ENCODE data around the gene HMGN4. TPM values are rescaled to one million over a fixed set of nuclear protein-coding genes. Genes with fewer than 3 reads are reported as not detected.

HMGN4 gene
- total and polyA plus RNA-seq, 9 of the 15 experiments (the other 6 are each of a cell fraction or from before 2014, with no cell fraction given): 35.4 to 134 (median 94.1) TPM

- TF ChIP-seq CHD7 (IDR thresholded peaks at IDR 0.05; ENCODE audit: low read depth, low read length): no peak
- TF ChIP-seq TBL1XR1 (IDR thresholded peaks at IDR 0.05; ENCODE audit: low read length in 2 of 2): peak in 1 of 2 experiments; percentile 98; a peak in 3 of 4 replicates
- no peak for TF ChIP-seq ZNF12 (CRISPR knock-in tag; IDR thresholded peaks at IDR 0.05)
- no peak for TF ChIP-seq CC2D1A (IDR thresholded peaks at IDR 0.05)
- TF ChIP-seq NR1H2 (CRISPR knock-in tag; IDR thresholded peaks at IDR 0.05): no peak
- no peak for TF ChIP-seq ZNF277 (CRISPR knock-in tag; IDR thresholded peaks at IDR 0.05; ENCODE audit: borderline replicate concordance)
- no peak for TF ChIP-seq IRF2 (CRISPR knock-in tag; IDR thresholded peaks at IDR 0.05)
- TF ChIP-seq ZNF77 (CRISPR knock-in tag; IDR thresholded peaks at IDR 0.05): no peak
- TF ChIP-seq SRSF9 (IDR thresholded peaks at IDR 0.05; ENCODE audit: borderline replicate concordance, low read depth, low read length): no peak
- TF ChIP-seq NONO (IDR thresholded peaks at IDR 0.05; ENCODE audit: low read depth in 2 of 2, low read length in 1 of 2): no peak
- TF ChIP-seq PREB (CRISPR knock-in tag; IDR thresholded peaks at IDR 0.05): no peak
- TF ChIP-seq SAFB (IDR thresholded peaks at IDR 0.05; ENCODE audit: borderline replicate concordance, low read depth, low read length): no peak
- TF ChIP-seq ZKSCAN8 (CRISPR knock-in tag; IDR thresholded peaks at IDR 0.05): no peak
- no peak for TF ChIP-seq EHMT2 (IDR thresholded peaks at IDR 0.05)
- no peak for TF ChIP-seq CBX8 (IDR thresholded peaks at IDR 0.05; ENCODE audit: borderline replicate concordance, extremely low read depth, low read depth, low read length, poor library complexity, severe bottlenecking)
These were observed 15.1 kb downstream of the HMGN4 start (continued) for GRCh38 chr6:26553264-26553634.

All from K562 (cell line).